Neural cell (in vitro differentiated cells): ENCODE data around the gene AIDA. TPM values are rescaled to one million over a fixed set of nuclear protein-coding genes. Genes with fewer than 3 reads are reported as not detected.

Source experiments
- H2AFZ ChIP-seq: fragments of 200-600, 300-800 bp; sonication (generic), shearing (Covaris generic); 2 replicates; pipeline ENCODE4 v1.6.0; 2014; ENCODE audit warnings: low read depth, mild to moderate bottlenecking, antibody characterized with exemption, low read length, moderate library complexity
- H3F3A ChIP-seq: fragments of 200-600 bp; shearing (Covaris generic); 2 replicates; pipeline ENCODE4 v1.6.1; 2016; ENCODE audit warnings: mild to moderate bottlenecking, moderate library complexity, mixed read lengths, antibody characterized with exemption, low read length; ENCODE audit not compliant: insufficient read depth, poor library complexity, severe bottlenecking
- H3K27ac ChIP-seq: fragments of 200-600, 300-800 bp; sonication (generic), shearing (Covaris generic); 2 replicates; pipeline ENCODE4 v1.5.1; 2014; ENCODE audit warnings: mild to moderate bottlenecking, low read length, moderate library complexity
- H3K27me3 ChIP-seq: fragments of 300-800, 200-600 bp; sonication (generic), shearing (Covaris generic); 2 replicates; pipeline ENCODE4 v1.6.0; 2014; ENCODE audit warnings: mild to moderate bottlenecking, low read depth, low read length, moderate library complexity; ENCODE audit not compliant: insufficient read depth
- H3K36me3 ChIP-seq: fragments of 300-800, 200-600 bp; sonication (generic), shearing (Covaris generic); 2 replicates; pipeline ENCODE4 v1.5.1; 2014; ENCODE audit warnings: mild to moderate bottlenecking, antibody characterized with exemption, low read length, moderate library complexity; ENCODE audit not compliant: insufficient read depth
- H3K4me2 ChIP-seq: fragments of 300-800, 200-600 bp; sonication (generic), shearing (Covaris generic); 2 replicates; pipeline ENCODE4 v1.6.0; 2014; ENCODE audit warnings: mild to moderate bottlenecking, low read length
- H3K4me3 ChIP-seq: fragments of 300-800, 200-600 bp; sonication (generic), shearing (Covaris generic); 2 replicates; pipeline ENCODE4 v1.5.1; 2014; ENCODE audit warnings: mild to moderate bottlenecking, low read length, moderate library complexity
- H3K79me2 ChIP-seq: fragments of 200-600 bp; shearing (Covaris generic); replicated peaks from 2 replicates; pipeline ENCODE4 v1.6.0; 2014; ENCODE audit warnings: mild to moderate bottlenecking, low read length, moderate library complexity; ENCODE audit not compliant: insufficient read depth
- H3K9ac ChIP-seq: fragments of 300-800, 200-600 bp; sonication (generic), shearing (Covaris generic); 2 replicates; pipeline ENCODE4 v1.6.1; 2016; ENCODE audit warnings: mild to moderate bottlenecking, low read length, mixed read lengths
- H3K9me2 ChIP-seq: fragments of 200-600 bp; shearing (Covaris generic); 2 replicates; pipeline ENCODE4 v1.6.1; 2016; ENCODE audit warnings: mild to moderate bottlenecking, low read length, mixed read lengths; ENCODE audit not compliant: insufficient read depth
- H3K9me3 ChIP-seq: fragments of 200-600, 300-800 bp; sonication (generic), shearing (Covaris generic); 2 replicates; pipeline ENCODE4 v1.6.1; 2016; ENCODE audit warnings: mild to moderate bottlenecking, mixed run types, low read length, moderate library complexity, mixed read lengths
- H4K20me1 ChIP-seq: fragments of 200-600 bp; shearing (Covaris generic); 2 replicates; pipeline ENCODE4 v1.6.1; 2016; ENCODE audit warnings: mild to moderate bottlenecking, mixed run types; ENCODE audit not compliant: insufficient read depth
- EP300 ChIP-seq: fragments of 450-650 bp; conservative IDR thresholded peaks from 2 replicates; pipeline ENCODE4 v1.6.1; 2014; ENCODE audit warnings: antibody characterized with exemption, mild to moderate bottlenecking, moderate library complexity; ENCODE audit not compliant: poor library complexity, severe bottlenecking
- EZH2 ChIP-seq: fragments of 200-600, 300-800 bp; shearing (Covaris generic), sonication (generic); IDR thresholded peaks from 2 replicates; pipeline ENCODE4 v1.6.1; 2014; ENCODE audit warnings: antibody characterized with exemption, low read length, borderline replicate concordance, mild to moderate bottlenecking; ENCODE audit not compliant: insufficient read depth, poor library complexity, severe bottlenecking
- MXI1 ChIP-seq: fragments of 450-650 bp; conservative IDR thresholded peaks from 2 replicates; pipeline ENCODE4 v1.6.1; 2014; ENCODE audit warnings: antibody characterized with exemption, mild to moderate bottlenecking; ENCODE audit not compliant: poor library complexity, severe bottlenecking
- POLR2AphosphoS5 ChIP-seq: IDR thresholded peaks from 2 replicates; pipeline ENCODE4 v1.6.1; 2012
- RAD21 ChIP-seq: fragments of 450-650 bp; conservative IDR thresholded peaks from 2 replicates; pipeline ENCODE4 v1.6.1; 2014; ENCODE audit warnings: antibody characterized with exemption, mild to moderate bottlenecking, moderate library complexity
- REST ChIP-seq: IDR thresholded peaks from 2 replicates; pipeline ENCODE4 v1.6.1; 2012; ENCODE audit warnings: borderline replicate concordance
- SMC3 ChIP-seq: fragments of 450-650 bp; conservative IDR thresholded peaks from 2 replicates; pipeline ENCODE4 v1.6.1; 2014; ENCODE audit warnings: antibody characterized with exemption, mild to moderate bottlenecking, moderate library complexity; ENCODE audit not compliant: poor library complexity
- TAF1 ChIP-seq: IDR thresholded peaks from 2 replicates; pipeline ENCODE4 v1.6.1; 2012; ENCODE audit warnings: low read depth
- polyA plus RNA-seq: library from polyadenylated mRNA; depleted of rRNA; stranded (reverse); fragments of >200 nt; gene quantifications from 2 replicates; pipeline ENCODE4 v1.2.3, GENCODE V29; 2014
- TF ChIP-seq, protein P1 (sequence below): fragments of 450-650 bp; IDR thresholded peaks from 2 replicates; pipeline ENCODE4 v1.5.1; 2014; ENCODE audit warnings: antibody characterized with exemption, mild to moderate bottlenecking, moderate library complexity; ENCODE audit not compliant: poor library complexity, severe bottlenecking

AIDA gene
- polyA plus RNA-seq, 1 donor from 2014 or later, result 13.6 TPM

GRCh38 chr1:222754366-222755139, 42.3 kb upstream of the AIDA start:
- no peaks in the 10 kb centered on the region for H4K20me1 ChIP-seq
- no peak overlapping the region for H3K4me2 ChIP-seq
- no peaks in the 10 kb centered on the region for H3K9me2 ChIP-seq
- TF ChIP-seq SMC3 (no peak), RAD21 (no peak), REST (no peak), MXI1 (no peak), TAF1 (no peak), EP300 (no peak), EZH2 (no peak), POLR2AphosphoS5 (no peak)
- TF ChIP-seq, protein P1, sequence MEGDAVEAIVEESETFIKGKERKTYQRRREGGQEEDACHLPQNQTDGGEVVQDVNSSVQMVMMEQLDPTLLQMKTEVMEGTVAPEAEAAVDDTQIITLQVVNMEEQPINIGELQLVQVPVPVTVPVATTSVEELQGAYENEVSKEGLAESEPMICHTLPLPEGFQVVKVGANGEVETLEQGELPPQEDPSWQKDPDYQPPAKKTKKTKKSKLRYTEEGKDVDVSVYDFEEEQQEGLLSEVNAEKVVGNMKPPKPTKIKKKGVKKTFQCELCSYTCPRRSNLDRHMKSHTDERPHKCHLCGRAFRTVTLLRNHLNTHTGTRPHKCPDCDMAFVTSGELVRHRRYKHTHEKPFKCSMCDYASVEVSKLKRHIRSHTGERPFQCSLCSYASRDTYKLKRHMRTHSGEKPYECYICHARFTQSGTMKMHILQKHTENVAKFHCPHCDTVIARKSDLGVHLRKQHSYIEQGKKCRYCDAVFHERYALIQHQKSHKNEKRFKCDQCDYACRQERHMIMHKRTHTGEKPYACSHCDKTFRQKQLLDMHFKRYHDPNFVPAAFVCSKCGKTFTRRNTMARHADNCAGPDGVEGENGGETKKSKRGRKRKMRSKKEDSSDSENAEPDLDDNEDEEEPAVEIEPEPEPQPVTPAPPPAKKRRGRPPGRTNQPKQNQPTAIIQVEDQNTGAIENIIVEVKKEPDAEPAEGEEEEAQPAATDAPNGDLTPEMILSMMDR, result no peak
- H3F3A ChIP-seq, result no peaks in the 10 kb centered on the region
- no peaks in the 10 kb centered on the region for H3K79me2 ChIP-seq
- no peak overlapping the region for H3K9ac ChIP-seq
- no peak overlapping the region for H3K27ac ChIP-seq
- H3K36me3 ChIP-seq, result no peaks in the 10 kb centered on the region
- no peaks in the 10 kb centered on the region for H3K27me3 ChIP-seq
- H2AFZ ChIP-seq, result no peak overlapping the region
- no peak overlapping the region for H3K4me3 ChIP-seq
- no peaks in the 10 kb centered on the region for H3K9me3 ChIP-seq

GRCh38 chr1:222751255-222751654, 39.0 kb upstream of the AIDA start:
- Histone ChIP-seq H4K20me1 (no peaks in the 10 kb centered on the region), H3K36me3 (no peaks in the 10 kb centered on the region), H3K9ac (no peak overlapping the region), H3K79me2 (no peaks in the 10 kb centered on the region), H3F3A (no peaks in the 10 kb centered on the region), H3K4me2 (no peak overlapping the region), H3K4me3 (no peak overlapping the region), H2AFZ (no peak overlapping the region), H3K9me2 (no peaks in the 10 kb centered on the region), H3K9me3 (no peaks in the 10 kb centered on the region), H3K27ac (no peak overlapping the region), H3K27me3 (no peaks in the 10 kb centered on the region)
- TF ChIP-seq, protein P1, result no peak
- TF ChIP-seq MXI1 (no peak), REST (no peak), SMC3 (no peak), EP300 (no peak), TAF1 (no peak), EZH2 (no peak), POLR2AphosphoS5 (no peak)
